ENCODE measurements around the gene PIK3CA. TPM values are rescaled to one million over a fixed set of nuclear protein-coding genes. Genes with fewer than 3 reads are reported as not detected.

PIK3CA gene
- total RNA-seq, 1 experiment from 2014 or later, result 12.0 TPM

DNA sequence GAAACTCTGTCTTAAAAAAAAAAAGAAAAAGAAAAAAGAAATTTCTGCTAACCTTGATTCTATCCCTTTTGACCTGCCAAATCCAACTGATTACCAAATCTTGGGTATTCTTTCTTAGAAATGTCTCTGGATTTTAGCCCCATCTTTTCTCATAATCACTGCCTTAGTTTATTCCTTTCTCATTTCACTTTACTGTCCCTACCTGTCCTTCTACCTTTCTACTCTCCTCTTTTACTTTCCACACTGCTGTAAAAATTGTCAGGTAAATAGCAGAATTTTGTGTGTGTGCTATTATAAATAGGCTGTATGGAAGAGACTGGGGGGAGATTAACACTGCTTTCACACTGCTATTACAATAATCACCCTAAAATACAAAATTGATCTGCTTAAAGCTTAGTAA, 16.7 kb downstream of the PIK3CA start:
- Histone ChIP-seq H4K91ac (ENCODE audit: insufficient read length, low read depth, low read length) (no peak overlapping the region), H4K20me1 (ENCODE audit: control insufficient read depth, insufficient read depth, insufficient read length) (no peaks in the 10 kb centered on the region), H3K27me3 (ENCODE audit: insufficient read depth, low read length) (no peaks in the 10 kb centered on the region), H2BK12ac (ENCODE audit: insufficient read length, low read depth, low read length) (no peak overlapping the region), H2BK5ac (ENCODE audit: insufficient read length, low read length) (no peak overlapping the region), H3K4me2 (ENCODE audit: insufficient read depth, insufficient read length, low read length) (no peak overlapping the region), H4K8ac (replicated peaks; ENCODE audit: insufficient read length, low read depth, low read length) (no peak overlapping the region), H3K14ac (ENCODE audit: insufficient read depth, low read length) (no peak overlapping the region), H3K23ac (ENCODE audit: insufficient read length, low read depth, low read length) (no peak overlapping the region), H4K5ac (ENCODE audit: insufficient read length, low read depth, low read length) (no peak overlapping the region), H3K4me1 (ENCODE audit: insufficient read depth, low read length) (no peaks in the 10 kb centered on the region; the same call in 1 of the 2 replicates), H2AK5ac (ENCODE audit: insufficient read length, low read length) (no peak overlapping the region), H3K18ac (ENCODE audit: insufficient read length, low read depth, low read length) (no peak overlapping the region), H3K56ac (ENCODE audit: insufficient read length, low read depth, low read length) (no peak overlapping the region), H2AFZ (ENCODE audit: low read length) (no peak overlapping the region), H3K79me2 (ENCODE audit: insufficient read depth, low read length) (peaks cover 2% of the 10 kb centered on the region; the same call in 1 of the 2 replicates), H2BK20ac (ENCODE audit: low read depth, low read length, poor library complexity, severe bottlenecking) (no peak overlapping the region), H2BK15ac (ENCODE audit: low read depth, low read length) (no peak overlapping the region), H3T11ph (ENCODE audit: low read length) (no peak overlapping the region), H3K23me2 (ENCODE audit: insufficient read length, low read depth, low read length, poor library complexity, severe bottlenecking) (no peaks in the 10 kb centered on the region), H3K79me1 (ENCODE audit: insufficient read depth, low read depth, low read length, poor library complexity, severe bottlenecking) (peaks cover 3% of the 10 kb centered on the region), H3K9ac (ENCODE audit: extremely low read depth, insufficient read length, low read length) (no peak overlapping the region), H2BK120ac (ENCODE audit: low read depth, low read length, poor library complexity, severe bottlenecking) (no peak overlapping the region), H3K9me3 (ENCODE audit: control insufficient read depth, low read depth, low read length) (no peaks in the 10 kb centered on the region), H3K27ac (ENCODE audit: insufficient read length, low read depth, low read length) (no peak overlapping the region), H3K4ac (ENCODE audit: low read depth, low read length) (no peak overlapping the region)
- H3K36me3 Mint-ChIP-seq (ENCODE audit: insufficient read depth in 1 of 3, low read depth in 3 of 3), result no peaks in the 10 kb centered on the region
- TF ChIP-seq, protein P1, sequence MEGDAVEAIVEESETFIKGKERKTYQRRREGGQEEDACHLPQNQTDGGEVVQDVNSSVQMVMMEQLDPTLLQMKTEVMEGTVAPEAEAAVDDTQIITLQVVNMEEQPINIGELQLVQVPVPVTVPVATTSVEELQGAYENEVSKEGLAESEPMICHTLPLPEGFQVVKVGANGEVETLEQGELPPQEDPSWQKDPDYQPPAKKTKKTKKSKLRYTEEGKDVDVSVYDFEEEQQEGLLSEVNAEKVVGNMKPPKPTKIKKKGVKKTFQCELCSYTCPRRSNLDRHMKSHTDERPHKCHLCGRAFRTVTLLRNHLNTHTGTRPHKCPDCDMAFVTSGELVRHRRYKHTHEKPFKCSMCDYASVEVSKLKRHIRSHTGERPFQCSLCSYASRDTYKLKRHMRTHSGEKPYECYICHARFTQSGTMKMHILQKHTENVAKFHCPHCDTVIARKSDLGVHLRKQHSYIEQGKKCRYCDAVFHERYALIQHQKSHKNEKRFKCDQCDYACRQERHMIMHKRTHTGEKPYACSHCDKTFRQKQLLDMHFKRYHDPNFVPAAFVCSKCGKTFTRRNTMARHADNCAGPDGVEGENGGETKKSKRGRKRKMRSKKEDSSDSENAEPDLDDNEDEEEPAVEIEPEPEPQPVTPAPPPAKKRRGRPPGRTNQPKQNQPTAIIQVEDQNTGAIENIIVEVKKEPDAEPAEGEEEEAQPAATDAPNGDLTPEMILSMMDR (conservative IDR thresholded peaks at IDR 0.05), result no peak
- no peaks in the 10 kb centered on the region for H3K27me3 Mint-ChIP-seq (ENCODE audit: low read depth)
- no peak overlapping the region for H3K27ac Mint-ChIP-seq
- no peak overlapping the region for H3K4me3 Mint-ChIP-seq
- H3K4me1 Mint-ChIP-seq, result peaks cover 5 to 10% of the 10 kb centered on the region in 2 experiments
- no peak for DNase-seq
- H3K9me3 Mint-ChIP-seq, result no peaks in the 10 kb centered on the region

Measured in H9 (cell line).